Pancreas (tissue), 10 donors: Measurements from ENCODE around the gene FCN1. TPM values are rescaled to one million over a fixed set of nuclear protein-coding genes. Genes with fewer than 3 reads are reported as not detected.

ENCODE experiments used
- ATAC-seq, 4 donors: fragments of 200-7000 bp; cut with Tn5 transposase; one replicate each; pipeline versions ENCODE4 v1.8.0 to v1.9.1; 2020; ENCODE audit warnings: mild to moderate bottlenecking in 4 of 4, moderate library complexity in 4 of 4
- DNase-seq, 6 donors: peaks; one replicate each; pipeline ENCODE4 v3.0.0-alpha.2; 2020
- FAIRE-seq: peaks from 2 replicates; lab custom pipeline; 2012; peaks lifted over from hg19 to GRCh38; lab: Jason Lieb, UNC
- H3K27ac ChIP-seq, 4 donors: fragments of 200-600 bp; sonication (generic); 1 replicate in 3 of 4; 2 replicates in 1 of 4; pipeline versions ENCODE4 v1.5.0 to v1.8.0; 2020
- H3K27me3 ChIP-seq, 4 donors: fragments of 200-600 bp; one replicate each; pipeline ENCODE4 v1.8.0; 2021
- H3K36me3 ChIP-seq, 3 donors: fragments of 200-600 bp; sonication (generic) in 1 of 3; one replicate each; pipeline versions ENCODE4 v1.5.0 to v1.8.0; 2020 to 2021
- H3K4me1 ChIP-seq, 3 donors: fragments of 200-600 bp; one replicate each; pipeline ENCODE4 v1.8.0; 2021
- H3K4me3 ChIP-seq, 4 donors: fragments of 200-600 bp; sonication (generic) in 2 of 4; one replicate each; pipeline versions ENCODE4 v1.5.0 to v1.8.0; 2020 to 2021
- H3K9me3 ChIP-seq, 4 donors: fragments of 200-600 bp; one replicate each; pipeline ENCODE4 v1.8.0; 2021
- WGBS, 2 donors: extraction: QIAGEN DNeasy Blood & Tissue Kit; methylation state at CpG; one replicate each; pipeline ENCODE4 v1.1.7; 2013; 5-methylcytosine and 5-hydroxymethylcytosine counted together
- intact Hi-C, 3 donors: fragments of 100-400 bp; cut with DNase I; formaldehyde crosslinking; loops; one replicate each; pipeline versions ENCODE4 v1.11.1 to v1.14.2; 2022
- polyA plus RNA-seq, 2 donors: library from polyadenylated mRNA; stranded (reverse); fragments of 200-250 nt; gene quantifications; one replicate each; pipeline ENCODE4 v1.2.3, GENCODE V29; 2013
- total RNA-seq, 6 donors: library from RNA; stranded (reverse); fragmentation: NEBNext Ultra II Directional in 4 of 6; extraction: Animal tissue kit (Norgen Biotek cat#: 25700) in 4 of 6; gene quantifications; one replicate each; pipeline versions ENCODE4 v1.2.1 to v1.2.4, GENCODE V29; 2021 to 2023
- TF ChIP-seq, protein P1 (sequence below), 4 donors: fragments of 200-600 bp; sonication (generic) in 3 of 4; IDR thresholded peaks; one replicate each; pipeline versions ENCODE4 v1.5.0 to v1.8.0; 2021; ENCODE audit warnings: antibody characterized with exemption in 4 of 4
- donor health status: healthy with polysubstance abuse.
- donor health status: DM: no; HTN: no; CAD: no; lungs with moderate emphysema.
- donor health status: DM: no; HTN: no; CAD: no.
- donor health status: control.
- donor health status: control.
- donor health status: Bipolar disorder and iron deficiency.
- donor health status: DM: yes; HTN: yes; CAD: no.
- donor health status: DM: no; HTN: no; CAD: no.
- donor health status: DM: no; HTN: no; CAD: no.
- donor health status: DM: yes; HTN: yes; CAD: no.

FCN1 gene
- total and polyA plus RNA-seq, 8 donors: 0.32 to 6.2 (median 1.0) TPM

DNA sequence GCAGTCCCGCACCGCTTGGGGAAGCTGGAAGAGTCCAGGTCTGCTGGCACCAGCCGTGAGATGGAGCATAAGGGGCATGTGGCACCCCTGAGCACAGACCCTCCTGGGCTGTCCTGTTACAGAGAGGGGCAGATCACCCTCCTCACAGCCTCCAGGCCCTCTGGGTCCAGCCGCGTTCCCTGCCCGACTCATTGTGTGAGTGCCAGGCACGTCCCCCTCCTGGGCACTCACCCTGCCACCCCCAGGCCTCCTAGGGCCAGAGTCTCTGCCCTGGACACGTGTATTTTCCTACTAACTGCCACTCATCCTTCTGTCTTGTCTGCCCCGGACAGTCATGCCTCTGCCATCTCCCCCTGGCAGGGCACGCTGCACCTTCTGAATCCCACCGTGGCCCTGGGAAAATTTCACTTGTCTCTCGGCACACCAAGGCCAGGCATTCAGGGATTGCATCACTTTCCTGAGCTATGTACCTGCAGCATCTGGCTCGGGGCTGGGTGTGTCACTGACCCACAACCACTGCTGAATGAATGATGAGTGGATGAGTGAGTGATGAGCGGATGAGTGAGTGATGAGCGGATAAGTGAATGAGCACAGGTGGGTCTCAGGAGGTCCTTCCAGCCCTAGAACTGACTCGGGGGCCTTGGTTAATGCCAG, 21.5 kb upstream of the FCN1 start:
- no peak for ATAC-seq
- H3K27me3 ChIP-seq: no peaks in the 10 kb centered on the region
- FAIRE-seq: no peak
- peaks cover 3 to 8% (median 4%) of the 10 kb centered on the region in 3 donors for H3K4me1 ChIP-seq
- H3K36me3 ChIP-seq: no peaks in the 10 kb centered on the region
- no peak overlapping the region for H3K4me3 ChIP-seq
- no peak overlapping the region for H3K27ac ChIP-seq
- 69 to 76% methylated on average over 16 of the region's 16 CpGs for WGBS, 2 donors
- intact Hi-C loops: no loop called here
- H3K9me3 ChIP-seq: no peaks in the 10 kb centered on the region
- TF ChIP-seq, protein P1, sequence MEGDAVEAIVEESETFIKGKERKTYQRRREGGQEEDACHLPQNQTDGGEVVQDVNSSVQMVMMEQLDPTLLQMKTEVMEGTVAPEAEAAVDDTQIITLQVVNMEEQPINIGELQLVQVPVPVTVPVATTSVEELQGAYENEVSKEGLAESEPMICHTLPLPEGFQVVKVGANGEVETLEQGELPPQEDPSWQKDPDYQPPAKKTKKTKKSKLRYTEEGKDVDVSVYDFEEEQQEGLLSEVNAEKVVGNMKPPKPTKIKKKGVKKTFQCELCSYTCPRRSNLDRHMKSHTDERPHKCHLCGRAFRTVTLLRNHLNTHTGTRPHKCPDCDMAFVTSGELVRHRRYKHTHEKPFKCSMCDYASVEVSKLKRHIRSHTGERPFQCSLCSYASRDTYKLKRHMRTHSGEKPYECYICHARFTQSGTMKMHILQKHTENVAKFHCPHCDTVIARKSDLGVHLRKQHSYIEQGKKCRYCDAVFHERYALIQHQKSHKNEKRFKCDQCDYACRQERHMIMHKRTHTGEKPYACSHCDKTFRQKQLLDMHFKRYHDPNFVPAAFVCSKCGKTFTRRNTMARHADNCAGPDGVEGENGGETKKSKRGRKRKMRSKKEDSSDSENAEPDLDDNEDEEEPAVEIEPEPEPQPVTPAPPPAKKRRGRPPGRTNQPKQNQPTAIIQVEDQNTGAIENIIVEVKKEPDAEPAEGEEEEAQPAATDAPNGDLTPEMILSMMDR (IDR thresholded peaks at IDR 0.05): no peak
- DNase-seq: no peak

- H3K9me3 ChIP-seq: no peaks in the 10 kb centered on the region
- H3K4me3 ChIP-seq: no peak overlapping the region
- H3K27ac ChIP-seq: no peak overlapping the region
- no peaks in the 10 kb centered on the region for H3K36me3 ChIP-seq
- TF ChIP-seq, protein P1 (IDR thresholded peaks at IDR 0.05): no peak
- peaks cover 3 to 8% (median 4%) of the 10 kb centered on the region in 3 donors for H3K4me1 ChIP-seq
- intact Hi-C loops: no loop called here
- ATAC-seq (no peak), FAIRE-seq (no peak), DNase-seq (peak in 1 of 6 donors; percentile 49)
- 56 to 65% methylated on average over 21 of the region's 21 CpGs for WGBS, 2 donors
- H3K27me3 ChIP-seq: no peaks in the 10 kb centered on the region
Observed at GRCh38 chr9:134938346-134939079, 20.8 kb upstream of the FCN1 start.

DNA sequence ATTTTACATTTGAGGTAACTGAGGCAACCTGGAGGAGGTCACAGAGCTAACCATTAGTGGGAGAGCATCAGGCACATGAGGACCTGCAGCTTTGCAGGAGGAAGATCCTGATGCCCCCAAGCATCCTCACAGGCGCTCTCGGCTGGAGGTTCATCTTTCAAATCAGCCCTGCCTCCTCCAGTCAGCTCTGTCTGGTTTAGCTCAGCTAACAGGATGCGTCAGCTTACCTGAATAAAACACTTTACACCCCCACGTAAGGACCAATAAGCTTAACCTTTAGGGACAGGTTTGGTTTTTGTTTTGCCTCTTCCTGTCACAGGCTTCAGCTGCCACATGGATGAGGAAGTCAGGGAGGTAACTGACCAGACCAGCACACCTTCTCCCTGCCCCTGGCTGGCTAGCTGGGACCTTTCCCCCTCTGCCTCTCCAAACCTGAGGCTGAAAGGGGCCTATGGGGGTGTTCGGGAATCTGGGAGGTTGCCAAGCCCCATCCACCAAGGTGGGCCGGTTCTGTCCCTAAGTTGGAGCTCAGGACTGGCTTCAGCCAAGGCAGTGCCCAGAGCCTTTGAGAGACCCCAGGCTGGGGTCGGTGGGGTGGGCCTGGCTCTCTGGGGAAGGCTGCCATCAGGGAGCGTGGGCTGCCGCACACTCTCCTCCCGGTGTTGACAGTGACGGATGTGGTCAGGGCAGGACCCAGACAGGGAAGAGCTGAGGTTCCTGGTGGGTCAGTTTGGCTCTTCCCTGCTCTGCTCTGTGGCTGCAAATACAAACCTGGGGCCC, 20.0 kb upstream of the FCN1 start:
- no peaks in the 10 kb centered on the region for H3K27me3 ChIP-seq
- DNase-seq (peak in 1 of 6 donors; percentile 39), ATAC-seq (no peak), FAIRE-seq (no peak)
- no peak overlapping the region for H3K4me3 ChIP-seq
- H3K9me3 ChIP-seq: no peaks in the 10 kb centered on the region
- H3K36me3 ChIP-seq: no peaks in the 10 kb centered on the region
- H3K27ac ChIP-seq: no peak overlapping the region
- intact Hi-C loops: no loop called here
- peaks cover 3 to 4% (median 4%) of the 10 kb centered on the region in 3 donors for H3K4me1 ChIP-seq
- 66 to 71% methylated on average over 11 of the region's 11 CpGs for WGBS, 2 donors
- TF ChIP-seq, protein P1 (IDR thresholded peaks at IDR 0.05): no peak

DNA sequence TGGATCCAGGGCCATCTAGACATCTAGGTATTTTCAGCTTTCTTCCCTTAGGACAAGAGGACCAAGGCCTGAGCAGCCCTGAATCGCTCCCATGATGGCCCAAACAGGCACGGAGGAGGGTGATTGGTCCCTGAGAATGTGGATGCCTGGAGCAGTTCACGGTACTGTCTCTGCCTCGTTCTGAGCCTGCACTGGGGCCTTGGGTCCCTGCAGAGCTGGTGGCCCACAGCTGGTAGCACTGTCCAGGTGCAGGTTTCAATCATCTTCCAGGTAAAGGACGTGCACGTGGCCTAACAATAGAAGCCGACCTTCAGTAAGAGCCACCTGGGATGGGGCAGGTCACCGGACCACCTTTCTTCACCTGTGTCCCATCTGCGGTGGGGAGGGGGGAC, 19.4 kb upstream of the FCN1 start:
- no peaks in the 10 kb centered on the region for H3K9me3 ChIP-seq
- intact Hi-C loops: no loop called here
- WGBS, 2 donors: 59 to 67% methylated on average over 9 of the region's 9 CpGs
- peaks cover 0 to 4% (median 0%) of the 10 kb centered on the region in 3 donors for H3K4me1 ChIP-seq
- FAIRE-seq (no peak), DNase-seq (peak in 1 of 6 donors; percentile 24), ATAC-seq (peak in 1 of 4 donors; percentile 11)
- H3K4me3 ChIP-seq: no peak overlapping the region
- peaks cover 0 to 2% (median 0%) of the 10 kb centered on the region in 4 donors for H3K27me3 ChIP-seq
- H3K27ac ChIP-seq: no peak overlapping the region
- TF ChIP-seq, protein P1 (IDR thresholded peaks at IDR 0.05): no peak
- H3K36me3 ChIP-seq: no peaks in the 10 kb centered on the region
